Brain microvascular endothelial cell (primary cell): Measurements from ENCODE around the gene SGSH.
A peak's percentile ranks its signal among the peaks of the same experiment; 100 is the strongest.
"Not testable (repeated sequence)": the region's sequence is repeated elsewhere in the genome, so short reads cannot be mapped to it uniquely, and the experiment has no call there.

Source experiments
- DNase-seq: peaks from one replicate; pipeline ENCODE4 v3.0.0-alpha.2; 2020
- H3K27ac ChIP-seq: fragments of 250-450 bp; sonication (Bioruptor Pico); 2 replicates; pipeline ENCODE4 v1.5.1; 2020; ENCODE audit warnings: mild to moderate bottlenecking, moderate library complexity
- H3K27me3 ChIP-seq: fragments of 250-450 bp; sonication (Bioruptor Pico); replicated peaks from 2 replicates; pipeline ENCODE4 v1.5.1; 2020; ENCODE audit warnings: mild to moderate bottlenecking
- H3K36me3 ChIP-seq: fragments of 250-450 bp; sonication (Bioruptor Pico); replicated peaks from 2 replicates; pipeline ENCODE4 v1.5.1; 2020; ENCODE audit warnings: mild to moderate bottlenecking
- H3K4me3 ChIP-seq: 2 replicates; pipeline ENCODE4 v1.5.1; 2011; ENCODE audit warnings: low read depth, mild to moderate bottlenecking, control low read depth, low read length, moderate library complexity
- CTCF ChIP-seq: IDR thresholded peaks from 2 replicates; pipeline ENCODE4 v1.5.1; 2011; ENCODE audit warnings: low read depth, mild to moderate bottlenecking, moderate library complexity, low read length, control low read depth, inconsistent platforms; ENCODE audit errors: missing control alignments
- in situ Hi-C: cut with HindIII; loops from 2 replicates; pipeline ENCODE4 v1.10.0; 2017; ENCODE audit warnings: low sequenced_read_pairs, low pct_ligation_motif_present

Gene SGSH

DNA sequence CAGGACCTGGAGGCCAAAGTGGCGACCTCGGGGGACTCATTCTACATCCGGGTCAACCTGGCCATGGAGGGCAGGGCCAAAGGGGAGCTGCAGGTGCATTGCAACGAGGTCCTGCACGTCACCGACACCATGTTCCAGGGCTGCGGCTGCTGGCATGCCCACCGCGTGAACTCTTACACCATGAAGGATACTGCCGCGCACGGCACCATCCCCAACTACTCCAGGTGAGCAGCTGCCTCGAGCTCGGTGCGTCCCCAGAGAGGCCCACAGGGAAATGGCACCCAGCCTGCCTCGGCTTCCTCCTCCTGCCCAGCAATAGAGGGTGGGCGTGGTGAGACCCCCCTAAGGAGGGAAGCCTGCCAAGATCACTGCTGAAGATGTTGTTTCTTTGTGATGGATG is 17.9 kb downstream of the SGSH start:
- in situ Hi-C loops: no loop called here
- no peaks in the 10 kb centered on the region for H3K27me3 ChIP-seq
- no peak overlapping the region for H3K27ac ChIP-seq
- TF ChIP-seq CTCF: no peak
- no peak for DNase-seq
- H3K36me3 ChIP-seq: no peaks in the 10 kb centered on the region
- H3K4me3 ChIP-seq: no peak overlapping the region

GRCh38 chr17:80201446-80201845 is 18.7 kb downstream of the SGSH start:
- TF ChIP-seq CTCF: no peak
- in situ Hi-C loops: no loop called here
- no peak overlapping the region for H3K4me3 ChIP-seq
- DNase-seq: no peak
- H3K36me3 ChIP-seq: no peaks in the 10 kb centered on the region
- H3K27ac ChIP-seq: no peak overlapping the region
- no peaks in the 10 kb centered on the region for H3K27me3 ChIP-seq

- H3K4me3 ChIP-seq, H3K27me3 ChIP-seq, H3K36me3 ChIP-seq, H3K27ac ChIP-seq, DNase-seq, in situ Hi-C loops: not testable (repeated sequence)
These were observed 20.8 kb downstream of the SGSH start for GRCh38 chr17:80199295-80199694.

- Histone ChIP-seq H3K36me3 (no peaks in the 10 kb centered on the region), H3K27ac (no peak overlapping the region), H3K4me3 (no peak overlapping the region), H3K27me3 (no peaks in the 10 kb centered on the region)
- in situ Hi-C loops: no loop called here
- no peak for TF ChIP-seq CTCF
- DNase-seq: no peak
These were observed 21.9 kb downstream of the SGSH start for GRCh38 chr17:80198144-80198661.

DNA sequence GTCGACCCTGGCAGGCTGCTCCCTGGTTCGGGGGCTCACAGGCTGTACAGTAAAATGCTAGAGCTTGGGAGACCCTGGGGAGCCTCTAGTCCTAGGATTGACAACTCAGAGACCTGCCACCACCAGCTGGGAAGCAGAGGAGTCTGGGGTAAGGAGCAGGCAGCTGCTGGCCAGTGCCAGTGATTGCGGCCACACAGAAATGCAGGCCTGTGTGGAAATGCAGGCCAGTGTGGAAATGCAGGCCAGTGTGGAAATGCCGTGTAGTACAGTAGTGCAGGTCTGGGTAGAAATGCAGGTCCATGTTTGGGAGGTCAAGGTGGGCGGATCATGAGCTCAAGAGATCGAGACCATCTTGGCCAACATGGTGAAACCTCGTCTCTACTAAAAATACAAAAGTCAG is 23.5 kb downstream of the SGSH start:
- Histone ChIP-seq H3K27ac (no peak overlapping the region), H3K27me3 (no peaks in the 10 kb centered on the region), H3K4me3 (no peak overlapping the region), H3K36me3 (no peaks in the 10 kb centered on the region)
- in situ Hi-C loops: no loop called here
- DNase-seq: no peak
- TF ChIP-seq CTCF: no peak

DNA sequence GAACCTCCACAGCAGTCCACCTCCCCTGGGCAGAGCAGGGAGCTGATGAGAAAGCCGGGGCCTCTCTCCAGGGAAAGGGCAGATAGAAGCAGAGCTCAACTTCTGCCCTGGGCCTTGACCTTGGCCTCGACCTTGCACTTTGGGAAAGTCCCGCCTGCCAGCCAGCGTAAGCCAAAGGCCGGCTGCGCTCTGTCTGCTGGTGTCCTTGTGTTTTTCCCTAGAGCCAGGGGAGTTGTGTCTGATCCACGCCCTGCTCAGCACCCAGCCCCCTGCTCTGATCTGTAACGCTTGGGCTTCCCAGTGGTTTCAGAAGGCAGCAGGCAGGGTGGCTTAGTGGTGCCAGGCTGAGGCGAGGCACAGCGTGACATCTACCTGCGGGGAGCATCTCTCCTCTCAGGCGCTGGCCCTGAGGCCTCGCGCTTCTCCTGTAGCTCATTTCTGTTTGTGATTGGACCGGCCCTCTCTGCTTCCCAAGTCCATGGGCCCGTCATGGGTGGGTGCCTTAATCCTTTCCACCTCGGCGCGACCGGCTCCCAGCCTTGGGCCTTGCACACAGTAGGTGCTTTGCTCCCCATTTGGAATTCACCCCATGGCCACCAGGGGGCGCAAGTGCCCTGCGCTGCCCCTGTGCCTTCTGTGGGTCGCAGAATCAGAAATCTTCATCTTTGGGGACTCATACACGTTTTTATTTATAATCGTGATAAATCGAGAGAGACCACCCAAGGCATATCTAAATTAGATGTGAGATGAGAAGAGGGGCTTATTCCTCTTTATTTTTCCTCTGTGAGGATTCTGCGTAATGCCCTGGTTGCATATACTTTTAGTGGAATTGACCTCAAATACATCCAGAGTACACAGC is 24.2 kb downstream of the SGSH start:
- no peak for DNase-seq
- no peaks in the 10 kb centered on the region for H3K36me3 ChIP-seq
- H3K27ac ChIP-seq: no peak overlapping the region
- peak; percentile 94 for TF ChIP-seq CTCF
- H3K4me3 ChIP-seq: no peak overlapping the region
- in situ Hi-C loops: no loop called here
- H3K27me3 ChIP-seq: no peaks in the 10 kb centered on the region
